AG04449 (cell line): Measurements from ENCODE around the gene KIAA0040.

Experiments used
- CTCF ChIA-PET: fragments of 350-600 bp; formaldehyde crosslinking; extraction: SDS; loops from one replicate; lab custom pipeline; 2021; ENCODE audit warnings: antibody characterized with exemption; lab: Yijun Ruan, JAX
- POLR2A ChIA-PET: fragments of 400-600, 350-600 bp; formaldehyde crosslinking; extraction: SDS; loops from one replicate; lab custom pipeline; 2020; ENCODE audit warnings: antibody characterized with exemption, inconsistent platforms; lab: Yijun Ruan, JAX
- DNase-seq: peaks from one replicate; pipeline ENCODE4 v3.0.0-alpha.2; 2010; ENCODE audit warnings: low read depth, low spot score
- H3K4me3 ChIP-seq: 2 replicates; pipeline ENCODE4 v1.5.1; 2011; ENCODE audit warnings: low read depth, mild to moderate bottlenecking, control low read depth, low read length
- TF ChIP-seq, protein P1 (sequence below): IDR thresholded peaks from one replicate; pipeline ENCODE4 v1.5.1; 2011; ENCODE audit warnings: mild to moderate bottlenecking, moderate library complexity, low read length, control low read depth, inconsistent platforms; ENCODE audit not compliant: insufficient read depth; ENCODE audit errors: missing control alignments

Gene KIAA0040

DNA sequence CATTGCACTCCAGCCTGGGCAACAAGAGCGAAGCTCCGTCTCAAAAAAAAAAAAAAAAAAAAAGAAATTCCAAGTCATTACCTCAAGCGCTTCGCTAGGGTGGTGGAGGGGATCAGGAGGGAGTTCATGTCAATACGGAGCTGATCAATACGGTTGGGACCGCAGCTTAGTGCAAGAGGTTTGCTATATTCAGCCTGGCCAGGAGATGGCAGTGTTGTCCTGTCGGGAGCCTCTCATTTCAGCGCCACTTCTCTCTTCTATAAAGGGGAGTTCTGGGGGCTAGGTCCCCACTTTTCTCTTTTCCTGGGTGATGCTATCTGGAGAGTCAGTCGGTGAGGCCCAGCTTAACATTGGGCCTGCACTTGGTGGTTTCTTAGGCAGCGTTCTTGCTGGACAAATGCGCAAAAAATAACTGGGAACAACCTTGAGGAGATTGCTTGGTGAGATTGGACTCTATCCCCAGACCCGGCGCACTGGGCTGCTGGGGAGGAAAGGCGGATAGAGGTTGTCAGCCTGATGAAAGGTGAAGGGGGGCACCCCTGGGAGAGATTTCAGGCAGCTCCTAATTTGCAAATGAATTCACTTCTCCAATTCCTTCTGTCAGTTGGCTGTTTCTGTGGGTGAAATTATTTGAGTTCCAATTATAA lies 40.4 kb downstream of the KIAA0040 start:
- no peak overlapping the region for H3K4me3 ChIP-seq
- TF ChIP-seq, protein P1, sequence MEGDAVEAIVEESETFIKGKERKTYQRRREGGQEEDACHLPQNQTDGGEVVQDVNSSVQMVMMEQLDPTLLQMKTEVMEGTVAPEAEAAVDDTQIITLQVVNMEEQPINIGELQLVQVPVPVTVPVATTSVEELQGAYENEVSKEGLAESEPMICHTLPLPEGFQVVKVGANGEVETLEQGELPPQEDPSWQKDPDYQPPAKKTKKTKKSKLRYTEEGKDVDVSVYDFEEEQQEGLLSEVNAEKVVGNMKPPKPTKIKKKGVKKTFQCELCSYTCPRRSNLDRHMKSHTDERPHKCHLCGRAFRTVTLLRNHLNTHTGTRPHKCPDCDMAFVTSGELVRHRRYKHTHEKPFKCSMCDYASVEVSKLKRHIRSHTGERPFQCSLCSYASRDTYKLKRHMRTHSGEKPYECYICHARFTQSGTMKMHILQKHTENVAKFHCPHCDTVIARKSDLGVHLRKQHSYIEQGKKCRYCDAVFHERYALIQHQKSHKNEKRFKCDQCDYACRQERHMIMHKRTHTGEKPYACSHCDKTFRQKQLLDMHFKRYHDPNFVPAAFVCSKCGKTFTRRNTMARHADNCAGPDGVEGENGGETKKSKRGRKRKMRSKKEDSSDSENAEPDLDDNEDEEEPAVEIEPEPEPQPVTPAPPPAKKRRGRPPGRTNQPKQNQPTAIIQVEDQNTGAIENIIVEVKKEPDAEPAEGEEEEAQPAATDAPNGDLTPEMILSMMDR: peak; percentile 82
- no peak for DNase-seq
- ChIA-PET CTCF (interaction anchor here (0.6 to 6.4 kb wide), 24 partner anchors 9 to 1691 kb away, joined by 3 to 84 read pairs (median 4); partner anchors contain the start of gene MRPS14), POLR2A (no interaction called here)

DNA sequence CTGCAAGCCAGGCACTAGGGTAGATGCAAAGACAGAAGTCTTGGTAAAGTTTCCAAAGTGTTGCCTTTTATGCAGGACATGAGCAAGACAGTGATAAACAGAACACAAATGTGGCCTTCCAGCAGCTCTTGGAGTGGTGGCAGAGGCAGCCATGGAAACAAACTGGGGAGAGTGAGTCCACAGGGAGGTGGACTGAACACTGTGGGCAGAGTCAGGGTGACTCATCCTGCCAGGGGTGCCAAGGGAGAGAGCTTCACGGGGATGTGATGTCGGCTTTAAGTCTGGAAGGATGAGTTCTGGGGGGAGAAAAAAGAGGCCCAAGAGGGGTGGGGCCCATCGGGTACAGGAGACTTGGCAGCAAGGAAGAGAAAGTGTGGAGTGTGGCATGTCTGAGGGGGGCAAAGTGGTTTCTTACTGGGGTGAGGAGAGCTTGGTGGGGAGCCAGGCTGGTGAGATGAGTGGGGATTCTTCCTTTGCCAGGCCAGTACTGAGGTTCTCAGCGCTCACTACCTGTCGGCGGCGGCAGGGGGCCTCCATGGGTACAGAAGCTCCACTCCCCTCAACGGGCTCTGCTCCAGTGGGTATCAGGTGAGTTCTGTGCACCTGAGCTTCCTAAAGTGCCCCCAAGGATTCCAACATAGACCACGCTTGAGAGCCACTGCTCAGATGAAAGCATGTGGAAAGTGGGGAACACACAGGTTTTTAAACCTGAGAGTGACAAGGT lies 41.8 kb downstream of the KIAA0040 start:
- ChIA-PET POLR2A (no interaction called here), CTCF (interaction anchor here (0.9 to 6.4 kb wide), 12 partner anchors 8 to 1692 kb away, joined by 4 to 84 read pairs (median 8); partner anchors contain the start of gene MRPS14)
- no peak overlapping the region for H3K4me3 ChIP-seq
- DNase-seq: no peak
- TF ChIP-seq, protein P1: no peak

DNA sequence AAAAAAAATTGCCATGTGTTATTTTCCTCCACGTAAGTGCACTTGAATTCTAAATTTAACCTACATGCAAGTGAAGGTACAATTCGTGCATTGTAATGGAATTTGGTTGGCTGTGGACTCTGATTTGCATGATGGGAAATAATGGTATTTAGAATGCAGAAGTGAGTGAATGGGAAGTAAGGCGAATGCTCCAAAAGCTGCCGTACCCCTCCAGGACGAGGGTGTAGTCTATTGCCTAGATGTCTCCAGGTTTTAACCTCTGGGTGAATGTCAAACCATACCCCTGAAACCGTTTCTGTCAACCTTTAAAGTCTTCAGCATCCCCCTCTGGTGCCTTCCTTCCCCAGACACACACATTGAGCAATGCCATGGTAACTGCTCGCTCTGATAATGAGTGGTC lies 44.5 kb downstream of the KIAA0040 start:
- H3K4me3 ChIP-seq: no peak overlapping the region
- ChIA-PET CTCF (interaction anchor here (0.6 to 6.4 kb wide), 6 partner anchors 15 to 170 kb away, joined by 3 to 84 read pairs (median 12); no protein-coding TSS in a partner anchor), POLR2A (no interaction called here)
- DNase-seq: no peak
- TF ChIP-seq, protein P1: no peak

DNA sequence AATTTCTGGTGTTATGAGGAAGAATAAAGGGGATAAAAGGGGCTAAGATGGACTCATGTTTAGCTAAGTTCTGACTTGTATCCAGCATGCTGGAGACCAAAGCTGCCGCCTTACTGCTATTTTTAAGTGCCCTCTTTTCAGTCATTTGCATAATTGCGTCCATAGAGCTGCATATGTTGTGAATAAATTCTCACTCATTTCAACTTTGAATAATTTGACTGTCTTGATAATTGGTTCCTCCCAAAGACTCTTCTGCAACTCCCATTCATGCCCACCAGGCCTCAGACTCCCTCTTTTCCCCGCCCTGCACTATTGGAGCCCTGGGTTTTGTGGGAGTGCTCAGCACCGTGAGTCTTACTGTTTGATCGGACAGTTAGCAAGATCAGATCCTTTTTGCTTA lies 45.0 kb downstream of the KIAA0040 start:
- CTCF ChIA-PET: interaction anchor here (0.6 to 6.4 kb wide), 7 partner anchors 16 to 163 kb away, joined by 3 to 59 read pairs (median 4); no protein-coding TSS in a partner anchor
- TF ChIP-seq, protein P1: no peak
- DNase-seq: no peak
- POLR2A ChIA-PET: no interaction called here
- H3K4me3 ChIP-seq: no peak overlapping the region

DNA sequence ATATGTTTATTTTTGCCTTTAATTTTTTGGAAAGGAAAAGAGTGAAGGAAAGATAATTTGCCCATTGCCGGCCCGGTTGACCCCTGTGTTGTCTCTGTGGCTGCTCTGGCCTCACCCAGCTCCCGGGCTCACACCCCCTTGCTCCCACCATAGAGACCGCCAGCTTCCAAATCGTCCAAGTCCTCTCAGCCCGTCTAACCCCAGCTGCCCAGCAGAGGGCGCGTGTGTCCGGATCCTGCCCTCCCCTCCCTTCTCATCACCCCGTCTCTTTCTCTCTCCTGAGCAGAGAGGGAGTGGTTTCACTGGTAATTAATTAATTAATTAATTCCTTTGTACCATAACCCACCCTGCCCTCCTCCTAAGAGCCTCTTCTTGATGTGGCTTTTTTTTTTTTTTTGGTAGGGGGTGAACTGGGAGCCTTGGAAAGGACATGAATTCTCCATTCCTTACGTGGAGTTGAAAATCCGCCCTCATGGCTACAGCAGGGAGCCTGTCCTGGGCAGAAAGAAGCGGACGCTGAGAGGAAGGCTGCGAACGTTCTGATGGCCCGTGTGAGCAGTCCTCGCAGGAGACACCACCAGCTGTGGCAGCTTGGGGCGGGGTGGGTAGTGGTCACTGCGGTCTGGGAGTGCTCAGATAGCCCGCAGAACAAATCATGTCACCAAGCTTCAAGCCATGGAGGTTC lies 45.9 kb downstream of the KIAA0040 start:
- TF ChIP-seq, protein P1: peak; percentile 94
- POLR2A ChIA-PET: no interaction called here
- CTCF ChIA-PET: interaction anchor here (0.8 to 5.4 kb wide), 15 partner anchors 9 to 1734 kb away, joined by 3 to 44 read pairs (median 5); no protein-coding TSS in a partner anchor
- no peak for DNase-seq
- no peak overlapping the region for H3K4me3 ChIP-seq
